ENCODE measurements around the gene DIP2B.

DNA sequence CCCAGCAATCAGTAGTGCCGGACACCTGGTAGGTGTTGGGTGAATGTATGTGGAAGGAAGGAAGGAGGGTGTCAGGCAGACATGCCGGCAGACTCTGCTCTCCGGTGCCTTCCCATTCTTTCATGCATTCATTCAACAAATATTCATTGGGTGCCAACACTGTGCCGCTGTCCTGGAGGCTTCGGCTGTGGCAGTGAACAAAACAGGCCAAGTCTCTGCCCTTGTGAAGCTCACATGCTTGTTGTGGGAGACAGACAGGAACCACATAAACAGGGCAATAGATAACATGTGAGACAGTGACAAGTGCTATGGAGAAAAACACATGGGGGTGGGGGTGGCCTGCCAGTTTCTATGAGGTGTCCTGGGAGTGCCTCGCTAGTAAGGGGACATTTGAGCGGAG is 202.6 kb downstream of the DIP2B start:
- TF ChIP-seq, protein P1, sequence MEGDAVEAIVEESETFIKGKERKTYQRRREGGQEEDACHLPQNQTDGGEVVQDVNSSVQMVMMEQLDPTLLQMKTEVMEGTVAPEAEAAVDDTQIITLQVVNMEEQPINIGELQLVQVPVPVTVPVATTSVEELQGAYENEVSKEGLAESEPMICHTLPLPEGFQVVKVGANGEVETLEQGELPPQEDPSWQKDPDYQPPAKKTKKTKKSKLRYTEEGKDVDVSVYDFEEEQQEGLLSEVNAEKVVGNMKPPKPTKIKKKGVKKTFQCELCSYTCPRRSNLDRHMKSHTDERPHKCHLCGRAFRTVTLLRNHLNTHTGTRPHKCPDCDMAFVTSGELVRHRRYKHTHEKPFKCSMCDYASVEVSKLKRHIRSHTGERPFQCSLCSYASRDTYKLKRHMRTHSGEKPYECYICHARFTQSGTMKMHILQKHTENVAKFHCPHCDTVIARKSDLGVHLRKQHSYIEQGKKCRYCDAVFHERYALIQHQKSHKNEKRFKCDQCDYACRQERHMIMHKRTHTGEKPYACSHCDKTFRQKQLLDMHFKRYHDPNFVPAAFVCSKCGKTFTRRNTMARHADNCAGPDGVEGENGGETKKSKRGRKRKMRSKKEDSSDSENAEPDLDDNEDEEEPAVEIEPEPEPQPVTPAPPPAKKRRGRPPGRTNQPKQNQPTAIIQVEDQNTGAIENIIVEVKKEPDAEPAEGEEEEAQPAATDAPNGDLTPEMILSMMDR (conservative IDR thresholded peaks at IDR 0.05 in 1 of 2, IDR thresholded peaks at IDR 0.05 in 1 of 2; ENCODE audit: extremely low read depth in 1 of 2, insufficient read depth in 1 of 2, low read depth in 1 of 2, low read length in 2 of 2) = no peak
- no peak for TF ChIP-seq EZH2 (IDR thresholded peaks at IDR 0.05; ENCODE audit: borderline replicate concordance, low read length)
